Activated T-cell treated with anti-CD3 and anti-CD28 coated beads for 24 hours (primary cell): Measurements from ENCODE around the gene RGSL1.

Source experiments
- DNase-seq: peaks from one replicate; pipeline ENCODE4 v3.0.0-alpha.2; 2020; ENCODE audit warnings: low read depth

The RGSL1 gene

DNA sequence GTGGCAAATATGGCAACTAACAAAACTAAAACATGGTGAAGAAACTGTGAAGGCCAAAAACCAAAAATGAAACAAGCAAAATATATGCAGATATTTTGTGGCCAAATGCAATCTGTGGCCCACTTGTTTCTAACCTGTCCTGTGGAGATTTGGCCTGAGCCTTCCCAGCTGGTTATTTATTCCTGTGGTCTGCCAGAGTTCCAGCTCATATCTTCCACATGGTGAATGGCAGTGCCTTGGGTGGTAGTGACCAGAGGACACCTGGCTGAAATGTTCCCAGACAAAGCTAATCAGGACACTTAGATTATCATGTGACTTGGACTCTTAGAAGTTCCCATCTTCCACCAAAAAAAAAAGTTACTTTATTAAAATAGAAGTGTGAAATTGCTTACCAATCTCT is 99.4 kb downstream of the RGSL1 start:
- DNase-seq, result no peak

DNA sequence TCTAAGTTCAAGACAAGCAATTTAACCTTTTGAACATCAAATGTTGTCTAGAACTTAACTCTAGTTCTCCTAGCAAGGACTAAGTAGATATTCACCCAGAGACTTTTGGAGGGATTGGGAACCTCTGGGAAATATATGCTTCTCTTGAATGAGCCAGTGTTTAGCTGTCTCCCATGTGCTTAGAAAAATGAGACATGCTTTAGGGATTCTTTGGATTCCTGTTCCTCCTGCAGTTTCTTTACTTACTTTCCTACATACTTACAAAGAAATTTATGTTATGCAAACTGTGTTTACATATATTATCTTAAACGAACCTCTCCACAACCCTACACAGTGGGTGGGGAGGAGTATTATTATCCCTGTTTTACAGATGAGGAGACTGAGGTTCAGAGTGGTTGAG is 99.9 kb downstream of the RGSL1 start:
- DNase-seq, result no peak

DNA sequence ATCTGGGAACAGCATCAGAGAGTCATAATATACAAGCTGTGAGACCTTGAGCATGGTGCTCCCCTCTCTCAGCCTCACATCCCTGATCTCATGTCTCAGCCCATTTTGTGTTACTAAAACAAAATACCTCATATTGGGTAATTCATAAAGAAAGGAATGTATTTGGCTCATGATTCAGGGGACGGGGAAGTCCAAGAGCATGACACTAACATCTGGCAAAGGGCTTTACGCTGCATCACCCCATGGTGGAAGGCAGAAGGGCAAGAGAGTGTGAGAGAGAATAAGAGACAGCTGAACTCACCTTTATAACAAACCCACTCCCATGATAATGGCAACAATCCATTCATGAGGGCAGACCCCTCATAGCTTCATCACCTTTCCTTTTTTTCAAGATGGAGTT is 102.6 kb downstream of the RGSL1 start:
- DNase-seq, result no peak

DNA sequence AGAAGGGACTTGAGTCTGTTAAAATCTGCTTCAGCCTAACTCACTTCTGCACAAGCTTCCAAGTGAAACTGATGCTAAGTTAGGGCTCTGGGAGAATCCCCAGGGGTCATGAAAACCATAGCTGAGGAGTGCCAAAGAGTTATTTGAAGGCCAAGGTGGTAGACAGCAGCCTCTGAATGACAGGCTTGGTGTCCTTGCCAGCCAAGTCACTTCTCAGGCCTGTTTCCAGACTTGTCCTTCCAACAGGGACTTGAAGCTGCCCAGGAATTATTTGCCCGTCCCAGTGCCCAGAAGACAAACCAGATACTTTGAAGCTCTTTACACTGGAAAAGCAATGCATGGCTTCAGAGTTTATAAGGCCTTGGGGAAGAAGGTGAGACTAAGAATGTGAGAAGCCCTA is 105.5 kb downstream of the RGSL1 start:
- no peak for DNase-seq

DNA sequence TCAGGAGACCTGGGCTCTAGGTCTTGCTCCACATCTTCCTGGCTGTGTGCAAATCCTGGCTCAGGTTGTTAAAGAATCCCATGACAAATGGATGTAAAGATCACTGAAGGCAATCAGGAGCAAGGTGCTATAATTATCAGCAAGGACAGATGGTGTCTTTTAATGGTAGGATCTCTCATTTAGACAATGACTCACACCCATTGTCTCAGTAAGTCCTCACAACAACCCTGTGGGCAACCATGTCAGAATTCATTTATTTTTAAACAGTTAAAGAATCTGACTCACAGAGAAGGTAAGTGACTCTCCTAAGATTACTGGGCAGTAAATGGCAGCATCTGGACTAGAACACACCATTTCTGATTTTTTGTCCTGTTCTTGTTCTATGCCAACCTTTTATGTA is 106.3 kb downstream of the RGSL1 start:
- no peak for DNase-seq

DNA sequence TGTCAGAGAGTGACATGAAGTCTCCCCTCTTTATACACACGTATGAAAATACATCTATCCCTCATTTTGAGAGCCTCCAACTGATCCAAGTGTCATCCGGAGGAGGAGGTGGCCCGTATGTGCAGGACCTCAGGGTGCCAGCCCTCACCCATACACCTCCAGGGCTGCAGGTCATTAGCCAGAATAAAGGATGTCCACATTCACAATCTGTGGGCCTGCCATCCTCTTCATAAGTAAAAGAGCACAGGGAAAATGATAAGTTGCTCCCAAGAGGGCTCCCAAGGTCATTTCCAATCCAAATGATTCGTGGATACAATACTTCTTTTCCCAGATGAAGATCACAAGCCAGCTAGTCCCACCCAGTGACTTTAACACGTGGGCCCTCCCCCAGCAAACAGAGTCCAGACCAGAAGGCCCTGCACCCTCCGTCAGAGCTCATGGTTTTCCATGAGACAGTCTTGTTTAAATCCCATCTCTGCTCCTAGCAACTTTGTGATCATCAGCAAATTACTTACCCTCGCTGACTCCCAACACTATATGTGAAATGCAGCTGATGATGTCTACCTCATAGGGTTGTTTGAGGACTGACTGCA is 110.5 kb downstream of the RGSL1 start:
- no peak for DNase-seq

DNA sequence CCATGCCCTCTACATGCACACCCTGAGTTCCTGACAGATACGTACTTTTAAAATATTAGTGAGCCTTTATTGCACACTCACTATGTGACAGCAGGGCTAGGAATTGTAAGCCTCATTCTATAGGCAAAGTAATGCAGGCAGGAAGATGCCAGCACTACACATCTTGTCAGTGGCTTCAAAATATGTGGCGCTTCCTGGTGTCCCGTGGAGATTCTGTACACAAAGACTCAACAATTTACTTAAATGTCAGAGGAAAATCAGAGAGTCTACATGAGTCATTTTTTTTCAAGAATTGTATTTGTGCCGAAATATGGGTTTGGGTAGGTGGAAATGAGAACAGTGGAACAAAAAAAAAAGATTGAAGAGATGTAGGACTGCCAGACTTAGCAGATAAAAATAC is 111.5 kb downstream of the RGSL1 start:
- no peak for DNase-seq

DNA sequence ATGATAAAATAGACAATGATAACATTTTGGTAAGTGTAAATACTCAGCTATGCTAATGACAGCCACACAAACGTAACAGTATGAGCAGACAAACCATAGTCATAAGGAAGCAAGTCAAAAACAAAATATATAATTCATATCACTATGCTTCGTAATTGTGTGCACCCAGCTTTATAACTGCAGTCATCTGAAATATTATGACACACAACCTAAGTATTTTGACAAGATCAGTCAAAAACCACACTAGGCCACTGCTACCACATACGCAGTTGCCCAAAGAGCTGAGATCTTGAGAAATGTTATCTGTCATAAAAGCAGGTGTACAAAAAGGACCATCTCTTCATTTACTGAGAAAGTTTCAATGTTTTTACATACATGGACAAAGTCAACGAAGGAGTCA is 113.1 kb downstream of the RGSL1 start:
- no peak for DNase-seq

DNA sequence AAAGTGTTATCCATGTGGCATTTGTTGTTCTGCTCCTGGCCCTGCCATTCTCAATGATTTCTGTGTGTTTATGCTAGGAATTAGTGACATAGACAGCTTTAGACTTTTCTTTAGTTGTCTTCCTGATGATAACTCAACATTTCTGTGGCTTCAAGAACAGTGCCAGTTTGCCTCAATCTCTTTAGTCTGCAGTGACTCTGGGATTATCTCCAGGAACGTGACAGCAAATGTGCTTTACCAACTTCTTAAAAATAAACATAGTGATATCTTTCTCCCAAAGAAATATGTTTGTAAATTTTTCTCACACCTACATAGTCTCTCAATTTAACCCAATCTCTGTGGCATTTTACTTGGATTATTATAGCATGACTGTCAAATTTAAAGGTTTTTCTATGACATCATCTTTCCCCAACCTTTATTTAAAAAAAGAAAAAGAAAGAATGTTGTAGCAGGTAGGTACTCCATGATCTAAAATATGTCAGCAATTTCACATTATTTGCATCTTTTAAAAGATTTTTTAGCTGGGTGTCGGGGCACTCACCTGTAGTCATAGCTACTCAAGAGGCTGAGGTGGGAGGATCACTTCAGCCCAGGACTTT is 114.6 kb downstream of the RGSL1 start:
- DNase-seq, result no peak

DNA sequence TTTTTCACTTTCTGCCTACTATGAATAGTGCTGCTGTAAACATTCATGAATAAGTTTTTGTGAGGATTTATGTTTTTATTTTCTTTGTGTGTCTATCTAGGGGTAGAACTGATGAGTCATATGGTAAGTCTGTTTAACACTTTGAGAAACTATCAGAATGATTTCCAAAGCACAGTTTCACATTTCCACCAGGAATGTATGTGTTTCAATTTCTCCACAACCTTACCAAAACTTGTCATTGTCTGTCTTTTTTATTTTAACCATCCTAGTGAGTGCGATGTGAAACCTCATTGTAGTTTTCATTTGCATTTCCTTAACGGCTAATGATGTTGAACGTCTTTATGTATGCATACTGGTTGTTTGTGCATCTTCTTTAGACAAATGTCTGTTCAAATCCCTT is 115.6 kb downstream of the RGSL1 start:
- no peak for DNase-seq

DNA sequence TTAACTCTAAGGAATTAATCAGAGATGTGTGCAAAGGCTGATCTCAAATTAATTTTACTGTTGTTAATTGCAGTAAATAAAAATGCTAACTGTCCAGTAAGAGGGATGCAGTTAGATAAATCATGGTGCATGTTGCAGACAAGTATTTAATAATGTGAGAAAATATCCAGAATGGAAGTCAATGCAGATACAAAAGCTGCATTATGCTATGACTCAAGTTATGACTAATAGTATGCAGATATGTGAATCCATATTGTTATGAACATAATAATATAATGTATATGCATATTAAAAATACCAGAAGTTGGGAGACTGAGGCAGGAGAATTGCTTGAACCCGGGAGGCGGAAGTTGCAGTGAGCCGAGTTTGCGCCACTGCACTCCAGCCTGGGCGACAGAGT is 117.7 kb downstream of the RGSL1 start:
- DNase-seq, result no peak

DNA sequence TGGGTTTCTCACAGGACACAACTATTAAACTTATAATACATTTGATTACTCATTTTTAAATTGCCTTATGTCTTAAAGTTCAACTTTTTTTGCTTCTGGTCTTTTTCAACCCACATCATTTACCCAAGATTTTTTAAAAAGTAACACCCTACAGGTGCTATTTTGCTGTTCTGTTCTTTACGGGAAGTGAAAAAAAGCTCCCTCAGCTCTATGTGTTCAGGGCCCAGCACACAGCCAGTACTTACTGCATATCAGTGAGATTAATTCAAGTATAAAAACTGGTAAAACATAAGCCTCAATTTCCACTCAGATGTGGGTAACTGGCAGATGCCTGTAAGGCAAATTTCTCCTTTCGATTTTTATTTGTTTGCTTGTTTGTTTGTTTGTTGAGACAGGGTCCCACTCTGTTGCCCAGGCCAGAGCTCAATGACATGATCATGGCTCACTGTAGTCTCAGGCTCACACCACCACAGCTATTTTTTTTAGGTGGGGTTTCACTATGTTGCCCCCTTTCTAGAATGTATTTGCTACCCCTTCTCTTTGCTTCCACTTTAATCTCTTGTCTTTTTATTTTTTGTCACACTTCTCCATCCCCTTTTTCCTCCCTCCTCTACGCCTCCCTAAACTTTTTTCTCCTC is 118.8 kb downstream of the RGSL1 start:
- no peak for DNase-seq

DNA sequence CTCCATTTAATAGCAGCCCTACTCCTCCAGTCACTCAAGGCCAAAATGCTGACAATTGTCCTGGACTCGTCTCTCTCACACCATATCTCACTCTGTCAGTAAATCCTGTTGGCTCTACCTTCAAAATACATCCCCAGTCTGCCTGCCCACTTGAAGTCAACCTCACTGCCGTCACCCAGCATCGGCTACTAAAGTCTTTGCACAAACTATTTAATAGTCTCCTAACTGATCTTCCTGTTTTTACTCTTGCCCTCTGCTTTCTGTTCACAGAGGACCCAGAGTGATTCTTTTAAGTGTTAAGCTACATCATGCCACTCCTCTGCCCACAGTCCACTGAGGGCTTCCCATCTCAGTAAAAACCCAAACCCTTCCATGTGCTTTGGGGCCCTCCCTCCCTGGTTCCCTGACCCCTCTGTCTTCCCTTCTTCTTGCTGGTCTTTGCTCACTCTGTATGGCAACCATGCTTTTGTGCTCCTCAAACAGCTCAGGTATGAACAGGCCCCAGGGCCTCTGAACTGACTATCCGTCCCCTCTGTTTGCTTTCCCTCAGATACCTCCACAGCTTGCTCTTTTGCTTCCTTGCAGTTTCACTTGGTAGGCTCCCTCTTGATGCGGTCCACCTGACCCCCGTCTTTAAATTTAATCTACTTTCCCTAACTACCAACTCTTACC is 120.1 kb downstream of the RGSL1 start:
- no peak for DNase-seq

DNA sequence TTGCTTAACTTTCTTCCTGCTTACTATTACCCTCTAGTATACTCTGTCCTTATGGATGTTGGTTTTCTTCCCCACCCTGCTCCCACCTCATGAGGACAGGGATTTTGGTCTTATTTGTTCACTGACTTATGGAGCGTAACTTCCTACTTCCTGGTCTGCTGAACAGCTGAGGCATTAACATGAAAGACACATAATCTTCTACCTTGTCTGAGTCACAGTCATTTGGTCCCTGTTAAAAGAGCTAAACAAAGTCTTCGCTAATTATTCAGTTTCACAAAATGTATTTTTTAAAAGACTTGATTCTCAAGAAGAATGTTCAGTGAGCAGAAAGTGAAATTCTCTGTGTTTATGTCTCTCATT is 120.6 kb downstream of the RGSL1 start:
- no peak for DNase-seq

DNA sequence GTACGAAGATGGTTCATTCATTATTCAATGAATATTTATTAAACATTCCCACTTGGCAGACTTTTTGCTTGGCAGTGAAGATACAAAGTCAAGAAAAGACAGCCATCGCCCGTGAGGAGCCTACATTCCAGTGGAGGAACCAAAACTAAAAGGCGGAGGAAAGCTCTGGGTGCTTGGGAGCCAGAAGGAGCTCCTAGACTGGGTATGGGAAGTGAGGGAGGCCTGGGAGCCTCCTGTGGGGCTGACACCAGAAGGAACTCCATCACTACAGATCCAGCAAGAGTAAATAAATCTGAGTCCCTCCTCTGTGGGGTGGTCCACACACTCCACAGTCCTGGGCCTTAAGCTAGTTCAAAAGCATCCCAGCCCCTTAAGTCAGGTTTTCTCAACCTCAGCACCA is 124.2 kb downstream of the RGSL1 start:
- no peak for DNase-seq

DNA sequence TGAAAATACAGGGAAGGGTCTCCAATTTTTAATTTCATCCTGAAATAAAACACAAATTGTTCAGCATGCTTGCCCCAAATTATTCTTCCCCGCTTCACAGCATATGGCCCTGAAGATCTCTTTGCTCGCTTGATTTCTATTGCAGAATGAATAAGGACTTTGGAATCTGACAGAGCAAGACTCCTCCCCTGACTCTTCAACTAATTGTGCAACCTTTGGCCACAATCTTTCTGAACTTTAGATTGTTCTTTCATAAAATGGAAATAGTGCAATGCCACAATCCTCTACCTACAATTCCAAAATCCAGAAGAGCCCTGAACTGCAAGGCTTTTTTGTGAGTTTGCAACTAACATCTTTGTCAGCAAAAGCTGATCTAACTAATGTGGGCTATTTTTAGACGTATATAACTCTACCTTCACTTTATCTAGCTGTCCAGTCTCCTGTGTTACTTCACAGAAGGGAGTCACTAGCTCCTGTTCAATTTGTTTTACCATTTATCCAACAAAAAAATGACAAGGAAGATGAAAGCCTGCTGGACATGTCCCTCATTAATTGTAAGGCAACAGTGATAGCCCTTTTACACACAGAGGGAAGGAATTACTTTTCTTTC is 125.7 kb downstream of the RGSL1 start:
- no peak for DNase-seq

DNA sequence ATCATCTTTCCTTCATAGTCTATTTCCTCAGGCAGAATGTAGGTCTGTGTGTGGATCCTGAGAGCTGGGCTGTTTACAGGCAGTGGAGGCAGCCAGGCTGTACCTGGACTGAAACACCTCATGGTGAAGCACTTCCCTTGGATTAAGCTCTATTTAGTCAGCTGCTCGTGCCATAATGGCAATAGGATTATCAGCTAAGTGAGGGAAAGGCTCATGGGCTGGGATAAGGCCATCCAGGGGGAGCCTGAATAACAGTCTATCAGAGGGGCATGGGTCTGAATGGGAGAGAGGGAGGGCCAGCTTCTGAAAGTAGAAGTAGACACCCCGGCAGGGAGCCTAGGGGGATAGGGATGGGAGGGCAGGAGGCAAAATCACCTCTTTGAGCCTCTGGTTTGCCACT is 130.8 kb downstream of the RGSL1 start:
- no peak for DNase-seq

DNA sequence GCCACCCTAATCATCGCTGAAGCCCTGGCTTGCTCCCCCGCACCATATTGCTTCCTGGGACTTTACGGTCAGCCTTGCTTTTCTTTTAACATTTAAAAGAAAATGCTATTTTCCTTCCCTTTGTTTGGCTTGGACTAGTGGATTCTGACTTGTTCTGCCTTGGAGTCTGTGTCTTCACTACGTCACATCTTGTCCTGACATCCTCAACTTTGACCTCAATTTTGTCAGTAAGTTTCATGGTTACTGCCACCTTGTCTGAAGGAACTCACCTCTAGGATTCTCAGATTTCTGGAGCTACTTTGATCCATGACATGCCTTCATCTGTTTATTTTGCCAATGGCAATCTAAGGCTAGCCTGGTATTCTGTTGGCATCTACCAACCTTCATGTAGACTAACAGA is 134.8 kb downstream of the RGSL1 start:
- DNase-seq, result no peak

DNA sequence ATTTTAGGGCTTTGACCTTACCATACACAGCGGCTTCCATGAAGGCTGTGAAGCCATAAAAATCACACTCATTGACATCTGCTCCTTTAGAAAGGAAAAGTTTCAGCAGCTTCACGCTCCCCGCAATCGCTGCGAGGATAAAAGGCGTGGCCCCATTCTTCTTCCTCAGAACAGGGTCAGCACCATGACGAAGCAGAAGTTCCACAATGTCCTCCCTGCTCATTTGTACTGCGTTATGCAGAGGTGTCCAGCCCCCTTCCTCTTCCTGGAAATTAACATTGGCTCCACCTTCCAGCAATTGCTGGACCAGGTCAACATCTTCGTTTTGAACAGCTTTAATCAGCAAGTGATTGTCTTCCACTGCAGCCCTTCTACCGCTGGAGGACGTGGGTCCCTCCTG is 136.4 kb downstream of the RGSL1 start:
- DNase-seq, result no peak

DNA sequence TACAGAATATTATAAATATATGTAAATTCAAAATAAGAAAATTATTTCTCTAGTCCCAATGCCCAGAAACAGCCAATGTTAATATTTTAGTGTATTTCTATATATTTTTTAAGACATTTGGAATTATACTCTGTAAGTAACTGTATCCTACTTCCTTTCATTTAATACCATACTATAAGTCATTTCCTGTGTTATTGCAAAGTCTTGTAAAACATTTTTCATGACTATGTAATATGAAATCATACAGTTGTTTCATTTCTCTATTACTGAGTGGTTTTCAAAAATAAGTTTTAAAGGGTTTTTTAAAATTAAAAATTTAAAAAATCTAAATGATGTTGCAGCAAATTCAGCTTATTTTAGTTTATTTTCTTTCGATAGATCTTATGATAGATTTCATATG is 137.1 kb downstream of the RGSL1 start:
- DNase-seq, result no peak

DNA sequence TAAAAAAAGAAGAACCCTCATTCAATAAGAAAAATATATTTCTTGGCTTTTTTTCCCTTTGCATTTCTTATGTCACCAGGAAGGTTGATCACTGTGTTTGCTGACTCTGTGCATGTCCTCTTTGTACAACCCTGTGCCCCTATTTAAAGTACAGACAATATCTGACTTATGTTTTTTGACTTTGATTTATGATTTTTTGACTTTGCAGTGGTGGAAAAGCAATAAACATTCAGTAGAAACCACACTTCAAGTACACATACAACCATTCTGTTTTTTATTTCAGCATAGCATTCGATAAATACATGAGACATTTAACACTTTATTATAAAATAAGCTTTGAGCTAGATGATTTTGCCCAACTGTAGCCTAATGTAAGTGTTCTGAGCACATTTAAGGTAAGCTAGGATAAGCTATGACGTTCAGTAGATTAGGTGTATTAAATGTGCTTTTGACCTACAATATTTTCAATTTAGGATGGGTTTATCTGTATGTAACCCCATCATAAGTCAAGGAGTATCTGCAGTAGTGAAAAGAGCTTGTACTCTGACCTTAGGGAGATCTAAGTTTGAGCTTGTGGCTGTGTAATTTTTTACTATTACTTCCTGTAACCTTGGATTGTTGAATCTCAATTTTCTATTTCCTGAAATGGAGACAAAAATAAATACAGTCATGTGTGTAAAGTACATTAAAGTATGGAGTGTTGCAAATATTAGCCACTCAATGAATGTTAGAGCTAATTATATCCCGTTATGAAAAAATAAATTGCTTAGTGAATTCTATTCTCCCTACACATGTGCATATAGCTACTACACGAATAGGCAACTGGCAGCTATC is 137.9 kb downstream of the RGSL1 start:
- DNase-seq, result no peak
